ENCODE measurements around the gene BTNL9. TPM values are rescaled to one million over a fixed set of nuclear protein-coding genes. Genes with fewer than 3 reads are reported as not detected.
A peak's percentile ranks its signal among the peaks of the same experiment; 100 is the strongest.

Gene BTNL9
- total and polyA plus RNA-seq, 2 of the 8 experiments (the other 6 are each of a cell fraction or from before 2014, with no cell fraction given), result 0.23 to 0.89 TPM

DNA sequence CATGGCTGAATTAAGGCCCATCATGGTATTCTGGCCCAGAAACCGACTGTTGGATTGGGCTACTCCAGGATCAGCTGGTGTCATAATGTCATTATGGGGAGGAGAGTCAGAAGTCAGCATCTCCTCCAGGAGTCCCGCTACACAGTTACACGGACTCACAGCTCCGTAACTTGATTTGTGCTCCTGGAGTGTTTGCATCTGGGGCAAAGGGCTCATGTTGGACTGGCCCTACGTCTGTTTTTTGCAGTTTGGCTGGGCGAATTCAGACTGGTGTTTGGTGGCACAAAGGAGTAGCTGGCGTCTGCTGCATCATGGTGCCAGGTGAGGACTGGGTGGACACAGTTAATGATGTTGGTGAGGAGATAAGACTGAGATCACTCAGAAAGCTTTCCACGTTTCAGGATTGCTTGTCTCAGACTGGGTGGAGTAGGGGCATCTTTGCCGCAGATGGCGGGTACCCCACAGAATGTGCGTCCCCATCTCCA, 59.6 kb downstream of the BTNL9 start:
- H3K36me3 ChIP-seq (ENCODE audit: control insufficient read depth in 2 of 4, insufficient read depth in 4 of 4, low read length in 3 of 4), result peaks cover 0 to 3% (median 0%) of the 10 kb centered on the region in 4 experiments; a peak in 1 of 8 replicates
- no peak for TF ChIP-seq BCL11A (IDR thresholded peaks at IDR 0.05; ENCODE audit: low read depth in 2 of 2, low read length in 2 of 2)
- TF ChIP-seq SUZ12 (IDR thresholded peaks at IDR 0.05; ENCODE audit: low read length), result 0 out of 2 replicates have a peak, but pooled peaks have one; percentile 9
- no peak overlapping the region for H2AK5ac ChIP-seq (ENCODE audit: low read depth, low read length)
- no peak overlapping the region for H3K23ac ChIP-seq (ENCODE audit: insufficient read length)
- 0 out of 2 replicates have a peak overlapping the region, but pooled peaks have one; percentile 43 for H2BK20ac ChIP-seq (ENCODE audit: low read length)
- no peak overlapping the region for H3K14ac ChIP-seq (ENCODE audit: insufficient read length)
- H4K5ac ChIP-seq (ENCODE audit: insufficient read length, low read depth, low read length), result no peak overlapping the region
- no peak overlapping the region for H4K91ac ChIP-seq (replicated peaks; ENCODE audit: insufficient read length, low read length)
- POLR2A ChIA-PET (ENCODE audit: partially characterized antibody), result interaction anchor here (0.6 to 1.4 kb wide), 5 partner anchors 29 to 314 kb away, joined by 3 to 7 read pairs (median 4); no protein-coding TSS in a partner anchor
- no peak overlapping the region for H3K27ac ChIP-seq (ENCODE audit: low read depth, low read length)
- no peak overlapping the region for H2BK12ac ChIP-seq (ENCODE audit: low read depth, low read length)
- H2BK15ac ChIP-seq (ENCODE audit: low read length), result no peak overlapping the region
- H3K4me3 ChIP-seq (ENCODE audit: extremely low read depth in 1 of 4, insufficient read depth in 2 of 4, low read depth in 3 of 4, low read length in 4 of 4), result no peak overlapping the region
- no peaks in the 10 kb centered on the region for H3K9me3 ChIP-seq (ENCODE audit: insufficient read depth in 2 of 2, low read depth in 1 of 2, low read length in 1 of 2)
- H3K18ac ChIP-seq (ENCODE audit: extremely low read depth, low read length), result no peak overlapping the region
- no peak overlapping the region for H4K8ac ChIP-seq (ENCODE audit: extremely low read depth, insufficient read depth, low read length)
- peaks cover 3 to 8% of the 10 kb centered on the region in 2 experiments for H4K20me1 ChIP-seq (replicated peaks in 1 of 2; ENCODE audit: control insufficient read depth in 1 of 2, insufficient read depth in 2 of 2, low read length in 2 of 2)
- H2AFZ ChIP-seq (ENCODE audit: low read length), result no peak overlapping the region
- H3K9ac ChIP-seq (replicated peaks in 1 of 4; ENCODE audit: extremely low read depth in 1 of 4, low read depth in 3 of 4, low read length in 3 of 4), result no peak overlapping the region
- FAIRE-seq, result no peak
- H2BK5ac ChIP-seq (ENCODE audit: low read depth, low read length), result no peak overlapping the region
- H3K79me1 ChIP-seq (ENCODE audit: low read depth, low read length), result no peaks in the 10 kb centered on the region; the same call in 1 of the 2 replicates
- H3K4ac ChIP-seq (replicated peaks; ENCODE audit: insufficient read length, low read depth, low read length), result no peak overlapping the region
- H3K23me2 ChIP-seq (ENCODE audit: low read depth, low read length), result peaks cover 2% of the 10 kb centered on the region; the same call in 1 of the 2 replicates
- 72% methylated on average over 11 of the region's 11 CpGs; no CpG with 5 or more reads in 1 of the 2 experiments for WGBS, 2 experiments (ENCODE audit: extremely low coverage in 1 of 2, insufficient coverage in 1 of 2, insufficient read length in 1 of 2, insufficient replicate concordance in 2 of 2, low coverage in 1 of 2, low lambda C conversion rate in 2 of 2, missing lambda C conversion rate in 1 of 2)
- peaks cover 0 to 7% (median 0%) of the 10 kb centered on the region in 4 experiments; a peak in 2 of 7 replicates for H3K4me1 ChIP-seq (replicated peaks in 1 of 4; ENCODE audit: control insufficient read depth in 3 of 4, insufficient read depth in 4 of 4, low read length in 3 of 4)
- H2BK120ac ChIP-seq (replicated peaks; ENCODE audit: low read depth, low read length), result no peak overlapping the region
- peak overlapping the region in 1 of 2 experiments; percentile 31; a peak in 2 of 4 replicates for H3K4me2 ChIP-seq (ENCODE audit: insufficient read depth in 1 of 2, low read depth in 2 of 2, low read length in 2 of 2)
- DNase-seq (ENCODE audit: low read depth in 1 of 2, low spot score in 2 of 2), result no peak
- no peak overlapping the region for H3K56ac ChIP-seq (replicated peaks; ENCODE audit: insufficient read length, low read depth, low read length)
- CTCF ChIA-PET (ENCODE audit: partially characterized antibody), result interaction anchor here (0.5 to 2.0 kb wide), 10 partner anchors 12 to 310 kb away, joined by 3 to 10 read pairs (median 4); no protein-coding TSS in a partner anchor
- peaks cover 18 to 27% (median 26%) of the 10 kb centered on the region in 4 experiments for H3K27me3 ChIP-seq (replicated peaks in 1 of 4; ENCODE audit: control insufficient read depth in 3 of 4, extremely low read depth in 1 of 4, insufficient read depth in 3 of 4, low read length in 3 of 4)
- no peaks in the 10 kb centered on the region for H3K79me2 ChIP-seq (ENCODE audit: control insufficient read depth in 1 of 2, insufficient read depth in 2 of 2, low read length in 2 of 2)
